B cell (primary cell): ENCODE results near the gene CCDC182. TPM values are rescaled to one million over a fixed set of nuclear protein-coding genes. Genes with fewer than 3 reads are reported as not detected.

Experiments used
- ATAC-seq: fragments of 200-7000 bp; cut with Tn5 transposase; one replicate; pipeline ENCODE4 v1.10.0; 2021; ENCODE audit warnings: low read depth, mild to moderate bottlenecking, moderate number of reproducible peaks, moderate library complexity
- CTCF ChIA-PET: fragments of 350-600 bp; sonication (Branson Sonifier 250); formaldehyde crosslinking; loops from one replicate; lab custom pipeline; 2021; ENCODE audit warnings: antibody characterized with exemption, inconsistent platforms; lab: Charles Lee
- POLR2A ChIA-PET: fragments of 350-600 bp; sonication (Branson Sonifier 250); formaldehyde crosslinking; loops from one replicate; lab custom pipeline; 2021; ENCODE audit warnings: antibody characterized with exemption; lab: Charles Lee
- DNase-seq: peaks from one replicate; pipeline ENCODE4 v3.0.0; 2013
- H2AFZ ChIP-seq: 2 replicates; pipeline ENCODE4 v1.6.1; 2012; ENCODE audit warnings: mild to moderate bottlenecking, low read depth, low read length; ENCODE audit not compliant: insufficient read depth, poor library complexity, severe bottlenecking
- H3K27ac ChIP-seq, 2 donors: 1 replicate in 1 of 2; 2 replicates in 1 of 2; pipeline ENCODE4 v1.5.1; 2012 to 2013; ENCODE audit warnings: low read length in 2 of 2, mild to moderate bottlenecking in 2 of 2, moderate library complexity in 1 of 2
- H3K27me3 ChIP-seq, 4 experiments: fragments of 200-600 bp in 1 of 4; sonication (generic) in 1 of 4; replicated peaks in 1 of 4; 1 replicate in 2 of 4; 2 replicates in 2 of 4; pipeline versions ENCODE4 v1.6.1 to v1.7.0; 2013 to 2016; ENCODE audit warnings: low read length in 3 of 4, mild to moderate bottlenecking in 2 of 4, mixed read lengths in 1 of 4, moderate library complexity in 1 of 4; ENCODE audit not compliant: insufficient read depth in 4 of 4, control insufficient read depth in 3 of 4; ENCODE audit errors: control extremely low read depth in 1 of 4
- H3K36me3 ChIP-seq, 2 experiments: replicated peaks in 1 of 2; 1 replicate in 1 of 2; 2 replicates in 1 of 2; pipeline versions ENCODE4 v1.6.1 to v1.7.1; 2013; ENCODE audit warnings: low read length in 1 of 2; ENCODE audit not compliant: insufficient read depth in 2 of 2, control insufficient read depth in 1 of 2; ENCODE audit errors: control extremely low read depth in 1 of 2, extremely low read depth in 1 of 2
- H3K4me1 ChIP-seq, 2 donors: fragments of 200-600 bp in 1 of 2; sonication (generic) in 1 of 2; 1 replicate in 1 of 2; 2 replicates in 1 of 2; pipeline versions ENCODE4 v1.5.1 to v1.6.1; 2013 to 2017; ENCODE audit warnings: low read length in 2 of 2; ENCODE audit not compliant: control insufficient read depth in 2 of 2, insufficient read depth in 2 of 2
- H3K4me2 ChIP-seq: replicated peaks from 2 replicates; pipeline ENCODE3; 2012; ENCODE audit warnings: mild to moderate bottlenecking, low read depth, low read length; ENCODE audit not compliant: poor library complexity, severe bottlenecking
- H3K4me3 ChIP-seq, 5 experiments: fragments of 200-600 bp in 1 of 5; sonication (generic) in 1 of 5; 1 replicate in 3 of 5; 2 replicates in 2 of 5; pipeline versions ENCODE4 v1.5.1 to v1.7.0; 2011 to 2016; ENCODE audit warnings: low read length in 4 of 5, mild to moderate bottlenecking in 4 of 5, low read depth in 2 of 5, control low read depth in 1 of 5, moderate library complexity in 1 of 5; ENCODE audit not compliant: insufficient read depth in 1 of 5; ENCODE audit errors: control extremely low read depth in 1 of 5, extremely low read depth in 1 of 5
- H3K79me2 ChIP-seq: fragments of 200-600 bp; sonication (generic); one replicate; pipeline ENCODE4 v1.6.0; 2016; ENCODE audit warnings: low read length; ENCODE audit not compliant: control insufficient read depth, insufficient read depth
- H3K9ac ChIP-seq: fragments of 200-600 bp; sonication (generic); 2 replicates; pipeline ENCODE4 v1.6.1; 2017; ENCODE audit warnings: mild to moderate bottlenecking, low read length, moderate library complexity
- H3K9me3 ChIP-seq, 3 donors: one replicate each; pipeline versions ENCODE4 v1.6.1 to v1.7.1; 2013; ENCODE audit warnings: low read length in 2 of 3; ENCODE audit not compliant: control insufficient read depth in 2 of 3, insufficient read depth in 1 of 3; ENCODE audit errors: control extremely low read depth in 1 of 3
- H4K20me1 ChIP-seq: 2 replicates; pipeline ENCODE4 v1.6.0; 2012; ENCODE audit warnings: mild to moderate bottlenecking, low read length; ENCODE audit not compliant: insufficient read depth, control insufficient read depth, poor library complexity, severe bottlenecking
- H3K27ac Mint-ChIP-seq: one replicate; pipeline ENCODE4 v1.8.0; 2021; ENCODE audit warnings: mixed read lengths
- H3K27me3 Mint-ChIP-seq: one replicate; pipeline ENCODE4 v1.8.0; 2021; ENCODE audit warnings: mixed read lengths
- H3K4me1 Mint-ChIP-seq: one replicate; pipeline ENCODE4 v1.8.0; 2021; ENCODE audit warnings: mixed read lengths
- H3K4me3 Mint-ChIP-seq: one replicate; pipeline ENCODE4 v1.8.0; 2021; ENCODE audit warnings: mixed read lengths
- H3K9me3 Mint-ChIP-seq: one replicate; pipeline ENCODE4 v1.8.0; 2022; ENCODE audit warnings: mixed read lengths; ENCODE audit not compliant: insufficient read depth
- CTCF ChIP-seq: fragments of 200-600 bp; IDR thresholded peaks from one replicate; pipeline ENCODE4 v1.8.0; 2022; ENCODE audit warnings: antibody characterized with exemption, mild to moderate bottlenecking
- EZH2 ChIP-seq: IDR thresholded peaks from 2 replicates; pipeline ENCODE4 v1.6.1; 2012; ENCODE audit warnings: borderline replicate concordance, low read depth, mild to moderate bottlenecking, moderate library complexity, low read length; ENCODE audit not compliant: insufficient read depth, poor library complexity, severe bottlenecking
- WGBS: methylation state at CpG from one replicate; pipeline ENCODE4 v1.1.5; 2013; ENCODE audit warnings: missing lambda C conversion rate; ENCODE audit not compliant: insufficient coverage; 5-methylcytosine and 5-hydroxymethylcytosine counted together
- intact Hi-C: fragments of 100-400 bp; cut with micrococcal nuclease; formaldehyde crosslinking; loops from one replicate; pipeline ENCODE4 v1.10.0; 2022
- polyA plus RNA-seq: library from polyadenylated mRNA; depleted of rRNA; stranded (reverse); fragments of >200 nt; gene quantifications from 2 replicates; pipeline ENCODE4 v1.2.3, GENCODE V29; 2012
- total RNA-seq, 2 donors: library from RNA; stranded (reverse); fragments of 120-200 nt in 1 of 2; gene quantifications; 1 replicate in 1 of 2; 2 replicates in 1 of 2; pipeline versions ENCODE4 v1.2.3 to v1.2.4, GENCODE V29; 2013 to 2022

The CCDC182 gene
- total and polyA plus RNA-seq, 2 donors (not counting 1 experiment from before 2014, with no cell fraction given), result not detected

DNA sequence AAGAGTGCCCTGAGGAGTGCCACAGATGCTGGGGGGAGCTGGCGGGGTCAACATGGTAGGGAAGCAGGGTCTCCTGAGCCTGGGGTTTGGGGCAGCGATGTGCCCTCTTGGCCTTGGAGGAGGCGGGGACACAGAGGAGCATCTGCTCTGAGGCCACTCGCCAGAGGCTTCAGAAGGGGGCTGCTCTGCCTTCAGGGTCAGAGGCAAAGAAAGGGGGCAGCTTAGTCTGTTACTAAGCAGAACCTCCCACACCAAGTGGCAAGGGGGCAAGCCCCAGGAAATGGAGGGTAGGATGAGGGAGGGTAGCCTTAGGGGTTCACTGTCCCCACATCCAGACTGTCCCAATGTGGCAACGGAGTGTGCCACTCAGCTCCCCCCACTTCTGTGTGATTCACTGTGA lies 18.3 kb downstream of the CCDC182 start:
- H3K27me3 ChIP-seq, result peaks cover 0 to 14% (median 7%) of the 10 kb centered on the region in 4 experiments
- ATAC-seq (no peak), DNase-seq (no peak)
- 65% methylated on average over 5 of the region's 5 CpGs for WGBS
- H3K79me2 ChIP-seq, result no peaks in the 10 kb centered on the region
- Mint-ChIP-seq H3K27ac (no peak overlapping the region), H3K4me1 (peaks cover 50% of the 10 kb centered on the region), H3K27me3 (peaks cover 13% of the 10 kb centered on the region), H3K4me3 (no peak overlapping the region), H3K9me3 (no peaks in the 10 kb centered on the region)
- H3K4me3 ChIP-seq, result no peak overlapping the region
- H3K9me3 ChIP-seq, result no peaks in the 10 kb centered on the region
- H3K4me1 ChIP-seq, result peaks cover 35 to 50% of the 10 kb centered on the region in 2 donors
- intact Hi-C loops, result no loop called here
- ChIA-PET POLR2A (no interaction called here), CTCF (interaction anchor here (1.7 kb wide), 1 partner anchor 484 kb away, joined by 4 read pairs; no protein-coding TSS in a partner anchor)
- no peak overlapping the region for H3K27ac ChIP-seq
- no peaks in the 10 kb centered on the region for H3K36me3 ChIP-seq
- H3K9ac ChIP-seq, result no peak overlapping the region
- no peak overlapping the region for H2AFZ ChIP-seq
- H3K4me2 ChIP-seq, result no peak overlapping the region
- no peaks in the 10 kb centered on the region for H4K20me1 ChIP-seq
- TF ChIP-seq EZH2 (no peak), CTCF (no peak)

- H3K27ac ChIP-seq, result no peak overlapping the region
- ATAC-seq (no peak), DNase-seq (no peak)
- peaks cover 35 to 50% of the 10 kb centered on the region in 2 donors for H3K4me1 ChIP-seq
- H2AFZ ChIP-seq, result no peak overlapping the region
- H4K20me1 ChIP-seq, result no peaks in the 10 kb centered on the region
- ChIA-PET POLR2A (no interaction called here), CTCF (interaction anchor here (1.7 kb wide), 1 partner anchor 484 kb away, joined by 4 read pairs; no protein-coding TSS in a partner anchor)
- no peaks in the 10 kb centered on the region for H3K9me3 ChIP-seq
- no peak for TF ChIP-seq CTCF
- no peaks in the 10 kb centered on the region for H3K79me2 ChIP-seq
- no peak overlapping the region for H3K4me3 ChIP-seq
- no peak overlapping the region for H3K9ac ChIP-seq
- Mint-ChIP-seq H3K9me3 (no peaks in the 10 kb centered on the region), H3K4me3 (no peak overlapping the region), H3K27me3 (peaks cover 13% of the 10 kb centered on the region), H3K27ac (no peak overlapping the region), H3K4me1 (peaks cover 50% of the 10 kb centered on the region)
- intact Hi-C loops, result no loop called here
- WGBS, result 25% methylated on average over 5 of the region's 9 CpGs
- H3K4me2 ChIP-seq, result no peak overlapping the region
- no peaks in the 10 kb centered on the region for H3K36me3 ChIP-seq
- peaks cover 0 to 14% (median 7%) of the 10 kb centered on the region in 4 experiments for H3K27me3 ChIP-seq
These were observed 18.8 kb downstream of the CCDC182 start for GRCh38 chr17:57726213-57726790.
